NT2/D1 (cell line): ENCODE data around the gene PAIP1.
"Not testable (repeated sequence)": the region's sequence is repeated elsewhere in the genome, so short reads cannot be mapped to it uniquely, and the experiment has no call there.

Experiments
- DNase-seq: peaks from one replicate; pipeline ENCODE4 v3.0.0-alpha.2; 2011; ENCODE audit warnings: low read depth, low spot score
- H3K27me3 ChIP-seq: 2 replicates; pipeline ENCODE4 v1.6.0; 2011; ENCODE audit warnings: mild to moderate bottlenecking; ENCODE audit not compliant: insufficient read length, insufficient read depth
- H3K36me3 ChIP-seq: 2 replicates; pipeline ENCODE4 v1.6.1; 2011; ENCODE audit warnings: mild to moderate bottlenecking, low read length, mixed read lengths; ENCODE audit not compliant: insufficient read depth, insufficient read length
- H3K4me1 ChIP-seq: 2 replicates; pipeline ENCODE4 v1.5.1; 2011; ENCODE audit not compliant: insufficient read depth, insufficient read length
- H3K4me3 ChIP-seq: 2 replicates; pipeline ENCODE4 v1.5.1; 2011; ENCODE audit warnings: low read depth; ENCODE audit not compliant: insufficient read length
- H3K9ac ChIP-seq: 2 replicates; pipeline ENCODE4 v1.6.0; 2011; ENCODE audit warnings: low read depth; ENCODE audit not compliant: insufficient read length
- H3K9me3 ChIP-seq: 2 replicates; pipeline ENCODE4 v1.5.1; 2011; ENCODE audit warnings: mild to moderate bottlenecking, low read length; ENCODE audit not compliant: insufficient read depth
- SUZ12 ChIP-seq: IDR thresholded peaks from 2 replicates; pipeline ENCODE4 v1.6.1; 2011; ENCODE audit not compliant: insufficient read length, insufficient read depth; ENCODE audit errors: extremely low read depth
- YY1 ChIP-seq: IDR thresholded peaks from 2 replicates; pipeline ENCODE4 v1.6.1; 2011; ENCODE audit not compliant: insufficient read length, insufficient read depth
- ZNF274 ChIP-seq: IDR thresholded peaks from 2 replicates; pipeline ENCODE4 v1.6.1; 2011; ENCODE audit warnings: mild to moderate bottlenecking, low read depth, low read length

Gene PAIP1

DNA sequence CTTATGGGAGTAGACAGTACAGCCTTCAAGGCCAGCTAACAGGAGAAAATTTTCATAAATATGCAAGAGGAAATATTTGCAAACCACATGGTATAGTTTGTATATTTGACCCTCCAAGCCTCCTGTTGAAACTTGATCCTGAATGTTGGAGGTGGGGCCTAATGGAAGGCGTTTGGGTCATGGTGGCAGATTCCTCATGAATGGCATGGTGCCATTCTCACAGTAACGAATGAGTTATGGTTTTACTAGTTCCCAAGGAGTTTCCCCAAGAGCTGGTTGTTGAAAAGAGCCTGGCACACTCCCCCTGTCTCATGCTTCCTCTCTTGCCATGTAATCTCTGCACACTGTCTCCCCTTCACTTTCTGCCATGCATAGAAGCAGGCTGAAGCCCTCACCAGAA is 3.3 kb upstream of the PAIP1 start:
- DNase-seq: no peak
- TF ChIP-seq ZNF274 (no peak), YY1 (no peak), SUZ12 (no peak)

DNA sequence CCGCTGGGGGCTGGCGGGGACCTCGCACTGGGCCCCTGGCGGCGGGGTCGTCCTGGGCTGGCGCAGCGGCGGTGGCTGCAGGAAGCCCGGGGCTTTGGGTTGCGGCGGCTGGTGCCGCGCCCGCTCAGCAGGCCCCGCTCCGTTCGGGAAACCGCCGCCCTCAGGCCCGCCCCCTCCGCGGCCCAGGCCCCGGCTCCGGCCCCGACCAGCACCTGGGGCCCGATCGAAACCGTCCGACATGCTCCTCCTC is 345 bp downstream of the PAIP1 start:
- not testable (repeated sequence) for H3K27me3 ChIP-seq, DNase-seq, H3K4me1 ChIP-seq, H3K9me3 ChIP-seq
- Histone ChIP-seq H3K9ac (peak overlapping the region; percentile 81), H3K4me3 (peak overlapping the region; percentile 65), H3K36me3 (peaks cover 35% of the 10 kb centered on the region)

More for the DNA sequence above, 3.3 kb upstream of the PAIP1 start:
- Histone ChIP-seq H3K9me3 (no peaks in the 10 kb centered on the region), H3K27me3 (no peaks in the 10 kb centered on the region), H3K4me1 (no peaks in the 10 kb centered on the region), H3K4me3 (no peak overlapping the region), H3K9ac (no peak overlapping the region), H3K36me3 (peaks cover 4% of the 10 kb centered on the region)

DNA sequence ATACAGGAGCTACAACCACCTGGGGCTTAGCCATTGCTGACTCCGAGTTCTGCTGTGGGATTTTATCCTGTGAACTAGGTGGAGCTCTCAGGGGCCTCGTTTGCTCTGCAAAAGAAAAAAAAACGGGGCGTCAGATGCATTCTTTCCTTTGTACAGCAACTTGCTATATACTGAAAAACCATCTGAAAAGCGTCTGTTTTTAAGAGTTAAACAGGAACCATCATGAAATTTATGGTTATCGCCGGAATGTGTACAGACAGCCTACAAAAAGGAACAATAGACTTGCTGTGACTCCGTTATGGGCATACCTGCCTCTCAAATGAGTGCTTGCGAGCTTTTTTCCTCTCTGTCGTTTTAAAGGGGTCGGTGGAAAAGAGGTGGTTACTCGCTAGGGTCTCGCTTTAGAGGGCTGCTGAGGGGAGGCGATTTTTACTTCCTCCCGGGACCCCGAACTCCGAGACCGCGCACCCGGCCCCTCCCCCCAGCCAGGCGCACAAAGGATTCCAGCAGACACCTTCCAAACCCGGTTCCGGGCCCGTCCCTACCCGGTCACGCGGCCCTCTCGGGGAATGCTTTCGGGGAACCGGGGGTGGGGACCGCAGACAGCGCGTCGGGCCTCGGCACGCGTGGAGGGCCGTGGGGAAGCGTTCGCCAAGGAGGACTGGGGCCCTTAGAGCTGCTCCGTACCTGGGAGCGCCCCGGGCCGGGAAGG is 826 bp downstream of the PAIP1 start:
- TF ChIP-seq YY1: no peak
- no peak for TF ChIP-seq ZNF274
- no peak for TF ChIP-seq SUZ12
- no peaks in the 10 kb centered on the region for H3K27me3 ChIP-seq
- H3K9ac ChIP-seq: peak overlapping the region; percentile 81
- H3K36me3 ChIP-seq: peaks cover 38% of the 10 kb centered on the region
- H3K9me3 ChIP-seq: no peaks in the 10 kb centered on the region
- H3K4me3 ChIP-seq: peak overlapping the region; percentile 65
- DNase-seq: no peak
- H3K4me1 ChIP-seq: no peaks in the 10 kb centered on the region

GRCh38 chr5:43554497-43554896 is 2.4 kb downstream of the PAIP1 start:
- no peak overlapping the region for H3K9ac ChIP-seq
- no peaks in the 10 kb centered on the region for H3K27me3 ChIP-seq
- no peaks in the 10 kb centered on the region for H3K4me1 ChIP-seq
- H3K4me3 ChIP-seq: no peak overlapping the region
- no peaks in the 10 kb centered on the region for H3K9me3 ChIP-seq
- peaks cover 47% of the 10 kb centered on the region for H3K36me3 ChIP-seq
- no peak for TF ChIP-seq ZNF274
- TF ChIP-seq SUZ12: no peak
- no peak for TF ChIP-seq YY1
- no peak for DNase-seq

DNA sequence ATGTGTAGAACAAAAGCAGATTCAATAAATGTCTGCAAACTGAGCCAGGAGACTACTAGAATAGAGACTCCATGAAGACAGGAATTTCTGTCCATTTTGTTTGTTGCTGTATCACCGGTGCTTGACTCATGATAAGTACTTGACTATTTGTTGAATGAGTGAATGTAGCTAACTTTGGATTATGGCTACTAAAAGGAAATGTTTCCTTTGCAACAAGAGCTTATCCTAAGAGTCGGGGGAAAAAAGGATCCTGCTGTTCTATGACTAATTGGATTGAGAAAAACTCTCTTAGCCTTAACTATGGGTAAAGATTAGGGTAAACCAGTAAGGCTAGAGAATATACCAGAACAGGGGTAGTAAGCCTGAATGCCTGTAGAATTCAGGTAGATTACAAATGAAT is 3.5 kb downstream of the PAIP1 start:
- Histone ChIP-seq H3K36me3 (peaks cover 51% of the 10 kb centered on the region), H3K9ac (no peak overlapping the region), H3K4me3 (no peak overlapping the region), H3K4me1 (no peaks in the 10 kb centered on the region), H3K9me3 (no peaks in the 10 kb centered on the region), H3K27me3 (no peaks in the 10 kb centered on the region)
- DNase-seq: no peak
- TF ChIP-seq SUZ12 (no peak), YY1 (no peak), ZNF274 (no peak)

GRCh38 chr5:43551731-43552130 is 5.1 kb downstream of the PAIP1 start:
- H3K4me1 ChIP-seq: no peaks in the 10 kb centered on the region
- TF ChIP-seq YY1 (no peak), ZNF274 (no peak), SUZ12 (no peak)
- no peaks in the 10 kb centered on the region for H3K9me3 ChIP-seq
- no peak for DNase-seq
- no peaks in the 10 kb centered on the region for H3K27me3 ChIP-seq
- H3K9ac ChIP-seq: no peak overlapping the region
- no peak overlapping the region for H3K4me3 ChIP-seq
- peaks cover 67% of the 10 kb centered on the region for H3K36me3 ChIP-seq

DNA sequence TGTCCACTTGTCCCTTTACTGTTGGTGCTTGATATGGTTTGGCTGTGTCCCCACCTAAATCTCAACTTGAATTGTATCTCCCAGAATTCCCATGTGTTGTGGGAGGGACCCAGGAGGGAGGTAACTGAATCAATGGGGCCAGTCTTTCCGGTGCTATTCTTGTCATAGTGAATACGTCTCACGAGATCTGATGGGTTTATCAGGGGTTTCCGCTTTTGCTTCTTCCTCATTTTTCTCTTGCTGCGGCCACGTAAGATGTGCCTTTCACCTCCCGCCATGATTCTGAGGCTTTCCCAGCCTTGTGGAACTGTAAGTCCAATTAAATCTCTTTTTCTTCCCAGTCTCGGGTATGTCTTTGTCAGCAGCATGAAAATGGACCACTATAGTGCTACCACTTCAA is 7.6 kb downstream of the PAIP1 start:
- H3K9ac ChIP-seq, H3K27me3 ChIP-seq, H3K4me3 ChIP-seq, H3K9me3 ChIP-seq, DNase-seq, H3K4me1 ChIP-seq: not testable (repeated sequence)
- H3K36me3 ChIP-seq: peaks cover 78% of the 10 kb centered on the region

DNA sequence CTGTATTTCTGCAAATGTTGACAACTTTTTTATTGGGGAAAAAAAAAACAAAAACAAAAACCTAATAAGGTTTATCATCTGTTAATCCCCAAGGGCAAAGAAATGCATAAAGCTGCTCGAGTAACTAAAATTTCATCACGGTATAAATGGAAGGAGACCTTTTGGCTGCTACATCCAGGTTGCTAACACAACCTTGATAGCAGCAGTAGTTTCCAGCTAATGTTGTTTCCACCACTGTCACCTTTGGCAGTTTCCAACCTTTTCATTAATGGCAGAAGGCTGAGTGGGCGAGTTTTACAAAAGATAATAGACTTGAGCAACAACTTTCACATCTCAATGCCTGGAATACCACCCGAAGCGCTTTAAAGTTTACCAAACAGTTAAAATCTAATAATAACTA is 8.5 kb downstream of the PAIP1 start:
- H3K4me3 ChIP-seq: no peak overlapping the region
- peaks cover 77% of the 10 kb centered on the region for H3K36me3 ChIP-seq
- DNase-seq: no peak
- no peaks in the 10 kb centered on the region for H3K27me3 ChIP-seq
- no peak overlapping the region for H3K9ac ChIP-seq
- H3K4me1 ChIP-seq: no peaks in the 10 kb centered on the region
- no peaks in the 10 kb centered on the region for H3K9me3 ChIP-seq
- TF ChIP-seq YY1 (no peak), SUZ12 (no peak), ZNF274 (no peak)
